Transverse colon (tissue), 4 donors: ENCODE data around the gene GATA2.

Experiments
- CTCF ChIP-seq, 5 experiments: fragments of 200-600 bp in 3 of 5; fragments of 450-650 bp in 2 of 5; sonication (generic) in 3 of 5; IDR thresholded peaks; 1 replicate in 2 of 5; 2 replicates in 3 of 5; pipeline ENCODE4 v1.5.1; 2016 to 2017; ENCODE audit warnings: antibody characterized with exemption in 5 of 5, inconsistent platforms in 3 of 5, mild to moderate bottlenecking in 2 of 5, moderate library complexity in 1 of 5
- EP300 ChIP-seq: sonication (generic); formaldehyde crosslinking; IDR thresholded peaks from one replicate; pipeline ENCODE4 v1.6.1; 2017; ENCODE audit warnings: antibody characterized with exemption, low read depth
- POLR2A ChIP-seq: fragments of 450-650 bp; IDR thresholded peaks from one replicate; pipeline ENCODE4 v1.6.1; 2016; ENCODE audit warnings: antibody characterized with exemption, mild to moderate bottlenecking, moderate library complexity
- POLR2AphosphoS5 ChIP-seq, 3 donors: sonication (generic); formaldehyde crosslinking; IDR thresholded peaks; one replicate each; pipeline ENCODE4 v1.6.1; 2016; ENCODE audit warnings: antibody characterized with exemption in 3 of 3

- no peak for TF ChIP-seq CTCF (IDR thresholded peaks at IDR 0.05)
- no peak for TF ChIP-seq EP300
- no peak for TF ChIP-seq POLR2AphosphoS5 (IDR thresholded peaks at IDR 0.05)
- no peak for TF ChIP-seq POLR2A
These were observed 6.8 kb downstream of the GATA2 start for GRCh38 chr3:128486205-128486628.
